Activated CD4-positive, alpha-beta T cell treated with anti-CD3 and anti-CD28 coated beads, Interleukin-2, amount 50 U/mL, for 24 hours (primary cell): Measurements from ENCODE around the gene POLR2C.

ENCODE experiments used
- DNase-seq, 2 donors: peaks; one replicate each; pipeline ENCODE4 v3.0.0-alpha.2; 2020; ENCODE audit warnings: low read depth in 1 of 2, low spot score in 1 of 2

POLR2C gene

GRCh38 chr16:57517397-57518367 lies 55.2 kb downstream of the POLR2C start:
- DNase-seq: no peak

DNA sequence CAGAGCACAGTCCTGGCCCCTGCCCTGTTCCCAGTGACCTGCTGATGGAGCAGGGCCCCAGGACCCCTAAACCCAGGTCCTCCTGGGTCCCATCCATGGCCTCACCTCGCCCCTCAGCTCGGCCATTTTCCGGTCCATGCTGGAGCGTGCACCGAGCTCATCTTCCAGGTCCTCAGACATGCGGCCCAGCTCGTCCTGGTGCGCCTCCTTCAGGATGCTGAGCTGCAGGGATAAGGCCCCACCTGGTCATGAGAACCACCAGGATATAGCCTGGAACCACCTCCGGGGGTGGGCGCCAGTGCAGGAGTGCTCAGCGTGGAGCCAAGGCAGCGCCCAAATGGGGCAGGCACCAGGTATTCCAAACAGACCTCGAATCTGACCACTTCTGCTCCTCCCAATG lies 56.0 kb downstream of the POLR2C start:
- DNase-seq: no peak

- no peak for DNase-seq
Measured at GRCh38 chr16:57518922-57519321, 56.4 kb downstream of the POLR2C start.

DNA sequence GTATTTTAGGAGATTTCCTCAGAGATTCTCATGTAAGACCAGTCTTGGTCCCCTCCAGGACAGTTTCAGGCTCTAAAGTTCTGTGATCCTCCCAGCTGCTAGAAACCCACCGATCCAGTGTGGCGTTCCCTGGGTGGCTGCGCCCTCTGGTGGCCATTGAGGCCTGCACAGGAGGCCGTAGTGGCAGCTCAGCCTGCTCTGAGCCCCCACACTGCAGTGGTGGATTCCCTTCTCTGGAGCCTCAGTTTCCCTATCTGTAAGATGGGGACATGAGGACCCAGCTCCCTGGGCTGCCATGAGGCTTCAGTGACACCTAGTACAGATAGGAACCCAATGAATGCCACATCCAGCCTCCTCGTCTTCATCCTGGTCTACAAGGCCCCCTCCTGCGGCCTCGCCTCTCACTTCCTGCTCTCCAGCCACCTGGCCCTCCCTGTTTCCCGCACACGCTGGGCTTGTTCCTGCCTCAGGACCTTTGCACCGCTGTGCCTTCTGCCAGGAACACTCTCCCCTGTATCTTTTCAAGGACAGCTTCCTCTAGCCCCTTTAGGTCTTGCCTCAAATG lies 57.4 kb downstream of the POLR2C start:
- DNase-seq: peak; percentile 68 to 77
